Measurements from ENCODE around the gene TRMT10A. TPM values are rescaled to one million over a fixed set of nuclear protein-coding genes. Genes with fewer than 3 reads are reported as not detected.
A peak's percentile ranks its signal among the peaks of the same experiment; 100 is the strongest.
"Not testable (repeated sequence)": the region's sequence is repeated elsewhere in the genome, so short reads cannot be mapped to it uniquely, and the experiment has no call there.

The TRMT10A gene
- total RNA-seq, 2 experiments from 2014 or later = 7.9 to 8.6 TPM

GRCh38 chr4:99585516-99585915, 21.7 kb upstream of the TRMT10A start:
- H3K4me1 Mint-ChIP-seq = no peaks in the 10 kb centered on the region
- H3K27ac Mint-ChIP-seq = no peak overlapping the region
- H3K9me3 Mint-ChIP-seq (ENCODE audit: low read depth) = no peaks in the 10 kb centered on the region
- no peak for ATAC-seq
- peaks cover 31% of the 10 kb centered on the region for H3K27me3 Mint-ChIP-seq
- H3K4me3 Mint-ChIP-seq = no peak overlapping the region
- no peak for DNase-seq
- CTCF ChIA-PET = no interaction called here
- H3K36me3 Mint-ChIP-seq = no peaks in the 10 kb centered on the region

- Mint-ChIP-seq H3K36me3 (no peaks in the 10 kb centered on the region), H3K27me3 (peaks cover 57% of the 10 kb centered on the region), H3K4me1 (peaks cover 3% of the 10 kb centered on the region), H3K9me3 (ENCODE audit: low read depth) (no peaks in the 10 kb centered on the region), H3K27ac (no peak overlapping the region), H3K4me3 (no peak overlapping the region)
- no peak for ATAC-seq
- no peak for DNase-seq
- CTCF ChIA-PET = no interaction called here
Observed at GRCh38 chr4:99578714-99579113, 14.9 kb upstream of the TRMT10A start.

- DNase-seq = no peak
- ATAC-seq = no peak
- CTCF ChIA-PET = no interaction called here
- H3K4me3 Mint-ChIP-seq = no peak within 1 kb of the TSS
- H3K9me3 Mint-ChIP-seq (ENCODE audit: low read depth) = no peaks in the 10 kb centered on the region
- H3K36me3 Mint-ChIP-seq = no peaks in the 10 kb centered on the region
- H3K27me3 Mint-ChIP-seq = peaks cover 52% of the 10 kb centered on the region
- no peak within 1 kb of the TSS for H3K27ac Mint-ChIP-seq
- peaks cover 3% of the 10 kb centered on the region for H3K4me1 Mint-ChIP-seq
Observed at GRCh38 chr4:99574530-99575324, 10.9 kb upstream of the TRMT10A start, which contains the start of gene MTTP. Gene MTTP (plus strand): TSS chr4:99574824. CDS start chr4:99574910, 86 bp downstream.

DNA sequence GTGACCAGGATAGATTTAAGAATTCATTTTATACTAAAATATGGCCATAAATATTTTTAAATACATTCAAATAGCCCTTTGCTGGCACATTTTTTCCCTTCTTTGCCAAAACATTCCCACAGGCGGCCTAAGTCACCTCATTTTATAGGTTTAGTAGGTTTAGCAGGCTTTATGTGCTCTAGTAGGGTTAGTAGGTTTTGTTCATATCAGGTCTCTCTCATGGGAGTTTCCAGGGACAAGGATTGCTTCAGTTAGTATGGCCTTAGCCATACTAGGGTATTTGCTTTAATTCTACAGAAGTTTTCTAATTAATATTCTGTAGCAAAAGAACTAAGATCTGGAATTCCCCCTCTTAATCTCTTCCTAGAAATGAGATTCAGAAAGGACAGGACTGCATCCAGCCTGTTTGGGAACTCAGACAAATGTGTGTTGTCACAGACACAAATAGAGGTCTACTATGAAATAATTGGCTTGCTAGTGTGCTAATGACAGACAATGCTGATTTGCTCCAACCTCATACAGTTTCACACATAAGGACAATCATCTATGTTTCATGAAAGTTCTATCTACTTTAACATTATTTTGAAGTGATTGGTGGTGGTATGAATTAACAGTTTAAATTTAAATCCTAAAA, 10.0 kb upstream of the TRMT10A start:
- CTCF ChIA-PET = no interaction called here
- Mint-ChIP-seq H3K9me3 (ENCODE audit: low read depth) (no peaks in the 10 kb centered on the region), H3K27me3 (peaks cover 51% of the 10 kb centered on the region), H3K27ac (no peak overlapping the region), H3K4me1 (peaks cover 3% of the 10 kb centered on the region), H3K36me3 (no peaks in the 10 kb centered on the region), H3K4me3 (no peak overlapping the region)
- DNase-seq (no peak), ATAC-seq (no peak)

DNA sequence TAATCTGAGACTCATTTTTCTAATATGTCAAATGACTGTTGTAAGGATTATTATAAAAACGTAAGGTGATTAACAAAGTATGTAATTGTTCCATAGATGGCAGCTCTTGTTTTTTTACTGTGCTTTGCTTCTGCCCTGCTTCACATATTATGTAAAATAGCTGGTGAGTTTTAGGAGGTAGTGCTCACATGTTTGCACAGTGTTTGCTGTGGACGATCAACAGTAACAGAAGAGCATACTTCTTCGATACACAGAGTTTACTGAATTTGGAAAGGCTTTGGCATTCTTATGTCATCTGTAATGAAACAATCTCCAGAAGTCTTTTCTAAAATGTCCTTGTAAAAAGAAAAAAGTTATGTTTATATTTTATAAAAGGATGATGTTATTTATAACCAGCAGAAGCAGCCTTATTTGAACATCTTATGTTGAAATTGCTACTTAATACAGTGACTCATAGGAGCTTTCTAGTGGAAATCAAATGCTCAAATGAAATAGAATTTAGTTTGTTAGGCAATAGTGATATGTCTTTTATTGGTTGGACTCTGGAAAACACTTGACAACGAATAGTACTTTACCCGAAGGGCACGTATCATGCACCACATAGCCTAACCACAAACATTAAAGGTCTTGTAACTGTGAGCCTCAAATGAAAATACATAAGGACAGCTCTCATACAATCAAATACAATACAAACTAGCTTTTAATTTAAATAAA, 8.8 kb upstream of the TRMT10A start:
- CTCF ChIA-PET = no interaction called here
- no peak overlapping the region for H3K4me3 Mint-ChIP-seq
- H3K27me3 Mint-ChIP-seq = peaks cover 51% of the 10 kb centered on the region
- H3K4me1 Mint-ChIP-seq = peaks cover 3% of the 10 kb centered on the region
- no peaks in the 10 kb centered on the region for H3K9me3 Mint-ChIP-seq (ENCODE audit: low read depth)
- ATAC-seq (no peak), DNase-seq (no peak)
- H3K27ac Mint-ChIP-seq = no peak overlapping the region
- no peaks in the 10 kb centered on the region for H3K36me3 Mint-ChIP-seq

DNA sequence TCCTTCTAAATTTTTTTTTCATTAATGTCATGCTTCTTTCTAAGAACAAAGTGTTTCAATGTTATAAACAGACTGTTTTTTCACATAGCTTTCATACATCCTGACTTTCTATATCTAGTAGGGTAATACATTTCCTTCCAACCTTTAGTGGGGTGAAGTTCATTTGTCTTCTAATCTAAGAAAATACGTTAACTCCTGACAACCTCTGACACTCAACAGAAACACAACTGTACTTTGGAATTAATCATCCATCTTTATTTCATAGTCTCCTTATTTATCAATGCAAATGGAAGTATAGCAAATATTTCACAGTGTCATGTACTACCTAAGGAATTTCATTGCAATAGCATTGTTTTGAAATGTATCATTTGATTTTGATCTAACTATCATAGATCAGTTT, 8.0 kb upstream of the TRMT10A start:
- H3K36me3 Mint-ChIP-seq = no peaks in the 10 kb centered on the region
- no peak for DNase-seq
- no peak overlapping the region for H3K27ac Mint-ChIP-seq
- no peak for ATAC-seq
- no peaks in the 10 kb centered on the region for H3K9me3 Mint-ChIP-seq (ENCODE audit: low read depth)
- CTCF ChIA-PET = no interaction called here
- H3K4me1 Mint-ChIP-seq = peaks cover 3% of the 10 kb centered on the region
- H3K27me3 Mint-ChIP-seq = peaks cover 46% of the 10 kb centered on the region
- no peak overlapping the region for H3K4me3 Mint-ChIP-seq

DNA sequence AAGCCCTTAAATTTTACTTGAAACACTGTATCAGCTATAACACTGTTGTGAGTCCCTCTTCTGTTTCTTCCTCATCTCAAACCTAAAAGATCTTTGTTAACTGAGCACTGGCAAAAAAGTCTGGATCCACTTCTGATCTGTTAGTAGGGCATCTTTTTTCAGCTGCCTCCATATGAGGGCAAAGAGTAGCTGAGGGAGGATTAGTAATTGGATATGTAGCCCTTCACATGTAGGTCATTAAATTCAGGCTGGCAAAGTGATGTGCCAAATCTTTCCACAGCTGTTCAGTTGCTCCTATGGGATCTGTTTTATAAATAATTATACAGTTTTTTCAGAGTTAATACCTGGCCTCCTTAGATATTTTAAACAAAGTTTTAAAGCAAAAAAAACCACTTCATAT, 1.1 kb upstream of the TRMT10A start:
- ATAC-seq (no peak), DNase-seq (no peak)
- Mint-ChIP-seq H3K9me3 (ENCODE audit: low read depth) (no peaks in the 10 kb centered on the region), H3K4me3 (peak overlapping the region; percentile 92), H3K4me1 (peaks cover 25% of the 10 kb centered on the region), H3K27ac (no peak overlapping the region), H3K27me3 (peaks cover 24% of the 10 kb centered on the region), H3K36me3 (no peaks in the 10 kb centered on the region)
- CTCF ChIA-PET = interaction anchor here (1.2 to 3.5 kb wide), 2 partner anchors 243 to 246 kb away, joined by 4 to 44 read pairs; no protein-coding TSS in a partner anchor

DNA sequence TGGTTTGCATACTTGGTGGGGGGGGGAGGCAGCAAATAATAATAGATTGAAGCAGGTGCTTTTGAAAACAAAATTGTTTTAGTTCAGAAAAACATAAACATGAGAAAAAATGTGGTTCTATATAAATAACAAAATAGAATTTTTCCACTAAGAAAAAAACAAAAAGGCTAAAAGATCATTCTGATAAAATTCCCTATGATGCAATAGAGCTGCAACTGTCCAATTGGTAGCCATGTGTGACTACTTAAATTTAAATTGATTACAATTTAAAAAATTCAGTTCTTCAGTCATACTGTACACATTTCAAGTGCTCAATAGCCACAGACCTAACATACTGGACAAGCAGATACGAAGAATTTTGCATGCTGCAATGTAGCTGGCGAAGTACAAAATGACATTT, 11.0 kb downstream of the TRMT10A start:
- DNase-seq = no peak

GRCh38 chr4:99540277-99540939, 23.4 kb downstream of the TRMT10A start:
- Mint-ChIP-seq H3K27me3 (peaks cover 5% of the 10 kb centered on the region), H3K4me3 (no peak overlapping the region), H3K27ac (no peak overlapping the region), H3K4me1 (no peaks in the 10 kb centered on the region), H3K9me3 (ENCODE audit: low read depth) (peaks cover 4% of the 10 kb centered on the region), H3K36me3 (no peaks in the 10 kb centered on the region)
- no peak for DNase-seq
- CTCF ChIA-PET = no interaction called here
- no peak for ATAC-seq

More for the DNA sequence above, 11.0 kb downstream of the TRMT10A start:
- Mint-ChIP-seq H3K9me3 (ENCODE audit: low read depth) (no peaks in the 10 kb centered on the region), H3K4me3 (no peak overlapping the region), H3K4me1 (no peaks in the 10 kb centered on the region), H3K36me3 (no peaks in the 10 kb centered on the region), H3K27me3 (no peaks in the 10 kb centered on the region), H3K27ac (no peak overlapping the region)
- ATAC-seq = no peak
- CTCF ChIA-PET = interaction anchor here (0.9 kb wide), 1 partner anchor 259 kb away, joined by 3 read pairs; no protein-coding TSS in a partner anchor

GRCh38 chr4:99537674-99538073, 26.2 kb downstream of the TRMT10A start:
- Mint-ChIP-seq H3K9me3 (ENCODE audit: low read depth) (no peaks in the 10 kb centered on the region), H3K27me3 (peaks cover 7% of the 10 kb centered on the region), H3K4me3 (no peak overlapping the region), H3K4me1 (no peaks in the 10 kb centered on the region), H3K36me3 (no peaks in the 10 kb centered on the region), H3K27ac (no peak overlapping the region)
- no peak for DNase-seq
- no peak for ATAC-seq
- CTCF ChIA-PET = interaction anchor here (0.6 to 1.3 kb wide), 3 partner anchors 19 to 475 kb away, joined by 3 to 4 read pairs (median 3); no protein-coding TSS in a partner anchor

- no peak for DNase-seq
Observed at GRCh38 chr4:99536848-99537247, 27.0 kb downstream of the TRMT10A start.

DNA sequence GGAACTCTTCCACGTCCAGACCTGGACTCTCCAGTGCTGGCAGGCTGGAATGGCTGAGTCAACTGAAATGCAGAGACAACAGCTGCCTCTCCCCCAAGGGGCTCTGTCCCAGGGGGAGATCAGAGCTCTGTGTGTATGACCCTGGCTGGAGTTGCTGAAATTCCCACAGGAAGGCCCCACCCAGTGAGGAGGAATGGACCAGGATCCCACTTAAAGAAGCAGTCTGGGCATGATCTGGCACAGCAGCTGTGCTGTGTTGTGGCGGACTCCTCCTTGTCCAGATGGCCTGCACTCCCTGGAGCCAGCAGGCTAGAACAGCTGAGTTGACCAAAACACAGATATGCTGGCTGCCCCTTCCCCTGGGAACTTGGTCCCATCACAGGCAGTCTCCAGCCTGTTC, 27.6 kb downstream of the TRMT10A start:
- Mint-ChIP-seq H3K4me3 (no peak overlapping the region), H3K27me3 (peaks cover 12% of the 10 kb centered on the region), H3K36me3 (no peaks in the 10 kb centered on the region), H3K27ac (no peak overlapping the region), H3K4me1 (no peaks in the 10 kb centered on the region), H3K9me3 (ENCODE audit: low read depth) (no peaks in the 10 kb centered on the region)
- CTCF ChIA-PET = no interaction called here
- ATAC-seq (no peak), DNase-seq (no peak)

More at GRCh38 chr4:99536848-99537247, 27.0 kb downstream of the TRMT10A start:
- H3K27me3 Mint-ChIP-seq = peaks cover 7% of the 10 kb centered on the region
- no peaks in the 10 kb centered on the region for H3K9me3 Mint-ChIP-seq (ENCODE audit: low read depth)
- CTCF ChIA-PET = interaction anchor here (1.3 kb wide), 1 partner anchor 33 kb away, joined by 4 read pairs; no protein-coding TSS in a partner anchor
- no peaks in the 10 kb centered on the region for H3K4me1 Mint-ChIP-seq
- no peak overlapping the region for H3K27ac Mint-ChIP-seq
- no peak for ATAC-seq
- H3K36me3 Mint-ChIP-seq = no peaks in the 10 kb centered on the region
- no peak overlapping the region for H3K4me3 Mint-ChIP-seq

- H3K4me3 Mint-ChIP-seq; H3K27ac Mint-ChIP-seq; H3K36me3 Mint-ChIP-seq; DNase-seq; ATAC-seq; H3K9me3 Mint-ChIP-seq (ENCODE audit: low read depth); H3K4me1 Mint-ChIP-seq: not testable (repeated sequence)
- peaks cover 15% of the 10 kb centered on the region for H3K27me3 Mint-ChIP-seq
- CTCF ChIA-PET = interaction anchor here (1.0 kb wide), 1 partner anchor 277 kb away, joined by 3 read pairs; no protein-coding TSS in a partner anchor
Observed at GRCh38 chr4:99534699-99535098, 29.1 kb downstream of the TRMT10A start.

Data from activated CD8-positive, alpha-beta memory T cell treated with anti-CD3 and anti-CD28 coated beads, Interleukin-2, amount 10 ng/mL, durations not matched to agents 7 days and 5 days (primary cell).